ENCODE results near the gene MDM4.

Gene MDM4

DNA sequence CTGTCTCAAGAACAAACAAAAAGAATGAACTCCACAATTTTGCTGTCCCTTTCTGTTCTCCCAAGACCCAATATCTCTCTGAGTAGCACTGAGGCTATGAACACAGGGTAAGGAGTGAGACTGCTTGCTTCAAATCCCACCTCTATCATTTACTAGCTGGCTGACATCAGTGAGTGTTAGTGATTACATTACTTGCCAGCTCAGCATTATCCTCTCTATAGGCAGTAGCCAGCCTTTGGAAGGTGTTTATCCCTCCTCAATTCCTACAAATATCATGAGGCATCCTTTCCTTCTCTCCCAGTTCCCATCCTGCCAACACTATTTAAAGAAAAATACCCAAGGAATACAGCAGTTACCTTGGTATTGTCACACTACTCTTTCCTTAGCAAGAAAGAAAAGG, 24.6 kb upstream of the MDM4 start:
- DNase-seq (ENCODE audit: low read depth in 4 of 4, low spot score in 1 of 4): no peak

DNA sequence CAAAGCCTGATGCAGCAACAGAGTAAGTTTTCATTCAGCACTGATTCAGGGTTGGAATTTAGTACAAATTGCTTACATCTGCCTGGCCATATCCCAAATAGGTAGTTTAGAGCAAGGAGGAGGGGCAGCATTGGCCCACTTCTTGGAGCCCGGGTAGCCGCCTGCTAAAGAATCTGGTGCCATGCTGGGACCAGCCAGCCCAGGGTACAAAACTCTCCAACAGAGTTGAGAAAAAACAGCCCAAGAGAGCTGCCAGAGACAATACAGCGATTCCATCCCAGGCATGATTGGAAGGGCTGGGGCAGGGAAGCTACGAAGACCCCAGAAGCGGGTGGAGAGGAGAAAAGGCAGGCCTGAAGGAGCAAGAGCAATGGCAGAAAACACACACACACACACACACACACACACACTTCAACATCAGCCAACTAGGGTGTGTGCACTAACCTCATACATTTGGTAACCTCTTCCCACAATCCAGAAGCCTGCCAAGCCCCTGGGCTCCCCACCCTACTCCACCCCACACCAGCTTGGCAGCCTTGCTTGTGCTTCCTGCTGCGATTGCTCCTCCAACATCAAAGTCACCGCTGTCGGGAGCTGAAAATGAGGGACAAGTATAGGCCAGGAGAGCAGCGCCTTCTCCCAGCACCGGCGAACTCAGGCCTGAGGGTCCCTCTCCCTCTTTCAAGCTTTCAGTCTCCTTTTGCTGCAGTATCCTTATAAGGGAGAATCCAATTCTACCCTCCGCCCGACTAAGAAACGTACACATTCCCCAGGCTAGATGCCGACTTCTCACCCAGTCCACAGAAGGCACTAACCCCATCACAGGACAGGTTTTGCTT, 22.8 kb upstream of the MDM4 start:
- DNase-seq (ENCODE audit: low read depth in 4 of 4, low spot score in 1 of 4): no peak

DNA sequence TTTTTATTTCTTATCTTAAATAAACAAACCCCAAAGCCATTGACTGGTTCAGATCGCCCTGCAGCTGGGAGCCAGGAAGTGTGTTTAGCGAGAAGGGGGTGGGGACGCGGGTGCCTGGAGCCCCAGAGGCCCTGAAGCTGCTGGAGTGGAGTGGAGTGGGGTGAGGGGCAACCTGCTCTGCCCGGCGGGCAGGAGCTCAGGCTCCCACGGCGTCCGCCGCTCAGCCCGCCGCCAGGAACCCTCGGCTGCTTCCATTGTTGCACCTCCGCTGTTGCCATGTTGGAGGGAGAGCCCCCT, 22.3 kb upstream of the MDM4 start:
- DNase-seq (ENCODE audit: low read depth in 4 of 4, low spot score in 1 of 4): no peak

DNA sequence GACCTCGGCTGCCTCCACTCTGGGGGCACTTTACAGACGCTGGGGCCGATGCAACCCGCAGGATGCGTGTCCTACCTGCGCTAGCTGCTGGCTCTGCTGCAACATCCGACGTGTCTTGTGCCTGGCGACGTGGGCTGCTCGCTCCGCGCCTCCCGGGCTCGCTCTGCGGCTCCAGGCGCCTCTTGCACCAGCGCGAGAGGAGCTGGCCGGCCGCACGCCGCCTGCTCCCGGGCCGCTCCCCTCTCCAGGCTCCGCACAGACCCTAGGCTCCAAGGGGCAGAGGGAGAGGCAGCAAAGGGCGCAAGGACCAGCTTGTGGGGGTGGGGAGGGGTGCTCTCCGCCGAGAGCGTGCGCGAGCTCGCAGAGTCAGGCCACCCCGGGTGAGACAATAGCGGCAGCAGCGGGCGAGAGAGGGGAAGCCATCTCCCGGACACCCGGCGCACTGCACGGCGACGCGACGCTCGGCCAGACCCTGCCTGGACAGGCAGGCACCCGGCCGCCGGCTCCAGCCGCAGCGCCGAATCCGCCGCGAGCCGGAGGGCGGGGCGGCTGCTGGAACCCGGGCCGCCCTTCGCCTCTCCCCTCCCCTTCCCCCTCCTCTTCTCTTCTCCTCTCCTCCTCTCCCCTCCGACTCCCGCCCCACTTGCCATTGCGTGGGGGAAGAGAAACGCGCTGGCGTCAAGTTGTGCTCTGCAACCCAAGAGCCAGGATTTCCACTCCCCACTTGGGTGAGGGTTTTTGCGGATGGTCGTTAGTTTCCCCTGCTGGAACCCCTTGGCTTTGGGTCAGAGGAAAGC, 21.7 kb upstream of the MDM4 start, which contains the start of gene PIK3C2B:
Gene PIK3C2B (minus strand): TSS at position 525 of the 797 bp plus-strand sequence. CDS start 25,003 bp downstream, outside the sequence.
- peak in 2 of 4 experiments; percentile 58 to 61 for DNase-seq (ENCODE audit: low read depth in 4 of 4, low spot score in 1 of 4)

DNA sequence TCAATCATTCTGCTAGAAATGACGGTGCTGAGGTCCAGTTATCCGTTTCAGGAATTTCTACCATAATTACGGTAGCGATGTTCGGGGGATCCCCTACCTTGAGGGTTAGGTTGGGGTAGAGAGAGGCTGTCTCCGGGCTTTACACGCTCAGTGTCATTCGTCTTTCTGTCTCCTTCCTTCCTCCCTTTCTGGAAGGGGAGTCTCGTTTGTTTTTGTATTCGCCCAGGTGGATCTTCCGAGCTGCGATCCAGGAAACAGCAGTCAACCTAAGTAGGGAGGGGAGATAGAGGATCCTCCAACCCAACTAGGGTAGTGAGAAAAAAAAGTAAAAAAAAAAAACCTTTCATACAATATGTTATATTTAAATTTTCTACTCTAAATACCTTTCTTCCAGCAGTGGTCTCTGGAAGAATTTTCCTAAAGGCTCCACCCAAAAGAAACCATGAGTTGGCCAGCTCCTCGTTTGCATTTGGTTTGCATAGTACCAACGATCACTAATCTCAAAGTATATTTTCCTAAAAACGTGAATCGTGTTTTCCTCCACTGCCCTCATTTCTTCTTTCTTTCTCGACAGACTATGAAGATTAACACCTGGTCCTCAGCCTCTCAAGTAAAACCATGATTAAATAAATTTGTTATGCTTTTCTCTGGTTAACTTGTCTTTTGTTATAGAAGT, 21.0 kb upstream of the MDM4 start:
- no peak for DNase-seq (ENCODE audit: low read depth in 4 of 4, low spot score in 1 of 4)

DNA sequence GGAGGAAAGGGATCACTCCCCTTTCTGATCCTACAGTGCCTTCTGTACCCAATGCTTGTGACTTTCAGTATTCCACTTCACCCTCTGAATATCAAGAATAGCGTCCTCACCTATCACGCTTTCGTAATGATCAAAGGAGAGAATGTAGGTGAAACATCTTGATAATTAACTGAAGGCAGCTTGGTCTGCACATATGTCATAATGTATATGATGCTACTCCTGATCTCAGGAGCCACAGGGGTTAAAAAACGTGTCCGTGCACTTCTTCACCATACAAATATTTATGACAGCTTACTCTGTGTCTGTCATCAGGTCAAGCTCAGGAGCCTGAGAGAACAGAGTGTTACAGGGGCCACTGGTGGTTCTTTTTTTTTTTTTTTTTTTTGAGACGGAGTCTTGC, 20.4 kb upstream of the MDM4 start:
- no peak for DNase-seq (ENCODE audit: low read depth in 4 of 4, low spot score in 1 of 4)

DNA sequence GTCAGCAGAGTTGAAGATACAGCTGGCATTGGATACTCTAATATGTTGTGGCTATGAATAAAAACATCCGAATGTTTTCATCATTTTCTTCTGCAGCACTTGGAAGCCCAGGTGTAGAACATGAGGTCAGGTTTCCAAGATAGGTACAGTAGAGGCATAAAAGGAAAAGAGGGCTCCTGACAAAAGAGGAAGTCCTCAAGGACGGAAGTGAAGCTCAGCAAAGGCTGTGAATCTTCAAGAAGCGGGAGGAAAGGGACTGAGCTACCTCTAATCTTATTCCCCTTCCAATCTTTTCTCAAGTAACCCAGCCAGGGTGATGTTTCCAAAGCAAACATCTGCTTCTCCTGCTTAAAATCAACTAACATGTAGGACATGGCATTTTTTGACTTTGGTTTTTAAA, 17.2 kb upstream of the MDM4 start:
- DNase-seq (ENCODE audit: low read depth in 4 of 4, low spot score in 1 of 4): no peak

DNA sequence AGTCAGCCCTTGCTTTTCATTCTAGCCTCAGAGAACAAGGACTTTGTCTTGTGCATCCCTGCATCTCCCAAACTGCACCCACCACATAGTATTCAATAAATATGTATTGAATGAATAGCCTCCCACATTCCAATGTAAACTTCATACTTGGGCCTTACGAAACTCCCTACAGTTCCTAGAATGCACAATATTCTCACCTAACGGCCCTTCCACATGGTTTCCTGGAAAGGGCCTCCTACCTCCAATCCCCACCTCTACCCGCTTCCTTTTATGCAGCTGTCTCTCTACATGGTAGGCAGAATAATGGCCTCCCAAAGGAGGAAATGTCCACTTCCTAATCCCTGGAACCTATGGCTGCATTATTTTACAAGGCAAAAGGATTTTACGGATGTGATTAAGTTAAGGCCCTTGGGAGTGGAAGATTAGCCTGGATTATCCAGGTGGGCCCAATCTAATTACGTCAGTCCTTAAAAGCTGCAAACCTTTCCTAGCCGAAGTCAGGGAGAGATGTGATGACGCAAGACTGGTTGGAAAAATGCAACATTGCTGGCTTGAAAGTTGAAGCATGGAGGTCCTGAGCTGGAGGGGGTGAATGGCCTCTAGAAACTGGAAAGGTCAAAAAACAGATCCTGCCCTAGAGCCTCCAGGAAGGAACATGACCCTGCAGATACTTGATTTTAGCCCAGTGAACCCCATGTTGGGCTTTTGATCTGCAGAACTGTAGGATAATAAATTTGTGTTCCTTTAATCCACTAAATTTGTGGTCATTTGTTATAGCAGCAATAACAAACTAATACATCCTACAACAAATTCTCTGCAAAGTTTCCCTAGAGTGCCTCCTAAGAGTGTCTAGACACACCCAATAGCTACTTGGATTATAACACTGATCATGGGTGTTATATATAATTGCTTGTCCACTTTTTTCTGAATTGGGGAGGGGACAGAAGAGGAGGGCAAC, 16.4 kb upstream of the MDM4 start:
- no peak for DNase-seq (ENCODE audit: low read depth in 4 of 4, low spot score in 1 of 4)

DNA sequence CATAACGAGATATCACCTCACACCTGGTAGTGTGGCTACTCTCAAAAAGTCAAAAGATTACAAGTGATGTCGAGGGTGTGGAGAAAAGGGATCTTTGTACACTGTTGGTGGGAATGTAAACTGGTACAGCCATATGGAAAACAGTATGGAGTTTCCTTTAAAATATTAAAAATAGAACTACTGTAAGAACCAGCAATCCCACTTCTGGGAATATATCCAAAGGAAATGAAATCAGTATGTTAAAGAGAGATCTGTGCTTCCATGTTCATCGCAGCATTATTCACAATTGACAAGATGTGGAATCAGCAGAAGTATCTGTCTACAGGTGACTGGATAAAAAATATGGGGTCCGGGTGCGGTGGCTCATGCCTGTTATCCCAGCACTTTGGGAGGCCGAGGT, 14.0 kb upstream of the MDM4 start:
- no peak for DNase-seq (ENCODE audit: low read depth in 4 of 4, low spot score in 1 of 4)

DNA sequence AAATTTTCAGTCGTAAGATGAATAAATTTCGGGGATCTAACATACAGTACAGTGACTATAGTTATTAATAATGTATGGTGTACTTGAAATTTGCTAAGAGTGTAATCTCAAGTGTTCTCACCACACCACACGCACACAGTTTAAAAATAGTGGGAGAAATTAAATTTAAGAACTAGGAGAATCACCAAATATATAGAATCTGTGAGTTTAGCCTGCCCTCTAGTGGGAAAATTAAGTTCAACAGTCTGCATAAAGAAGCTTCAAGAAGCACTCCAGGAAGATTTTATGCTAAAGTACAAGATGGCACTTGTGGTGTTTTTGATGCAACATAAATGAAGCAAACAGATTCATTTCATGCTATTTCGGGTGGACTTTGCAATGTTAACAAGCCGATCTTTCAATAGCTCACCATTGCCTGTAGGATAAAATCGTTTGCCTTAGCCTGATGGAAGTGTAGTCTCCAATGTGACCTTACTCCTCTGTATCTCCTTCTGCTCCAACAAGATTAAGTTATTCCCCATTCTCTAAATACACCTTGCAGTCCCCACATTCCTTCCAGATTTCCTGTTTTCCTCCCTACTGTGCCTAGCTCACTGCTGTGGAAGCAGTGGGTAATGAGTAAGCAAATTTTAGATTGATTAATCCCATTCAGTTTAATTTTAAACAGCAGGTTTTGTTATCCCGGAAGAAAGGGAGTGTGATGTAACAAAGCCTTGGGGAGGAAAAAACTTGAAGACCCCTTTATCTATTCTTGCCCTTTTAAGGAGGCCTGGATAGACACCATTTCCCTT, 12.9 kb upstream of the MDM4 start:
- no peak for DNase-seq (ENCODE audit: low read depth in 4 of 4, low spot score in 1 of 4)

DNA sequence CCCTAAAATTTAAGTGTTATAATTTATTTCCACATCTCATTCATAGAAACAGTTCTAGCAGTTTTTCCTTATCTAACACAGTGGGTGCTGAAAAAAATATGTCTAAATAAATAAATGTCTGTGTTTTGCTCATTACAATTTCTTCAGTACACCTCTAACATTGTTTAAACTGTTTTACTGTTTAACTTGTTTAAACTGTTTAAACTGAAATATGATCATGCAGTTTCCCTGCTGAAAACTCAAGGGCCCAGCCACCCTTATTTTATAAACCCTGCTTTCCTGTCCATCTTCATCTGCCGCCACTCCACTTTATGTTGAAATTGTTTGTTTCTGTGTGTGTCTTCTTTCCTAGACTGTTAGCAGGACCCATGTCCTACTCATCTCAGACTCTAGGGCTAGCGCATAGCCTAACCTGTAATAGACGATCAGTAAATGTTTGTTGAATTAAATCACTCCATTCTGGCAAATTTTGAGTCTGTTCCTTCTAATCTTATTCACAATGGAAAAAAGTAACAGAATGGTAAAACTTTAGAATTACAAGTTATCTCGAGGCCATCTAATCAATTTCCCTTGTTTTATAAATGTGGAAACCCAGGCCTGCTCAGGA, 12.2 kb upstream of the MDM4 start:
- no peak for DNase-seq (ENCODE audit: low read depth in 4 of 4, low spot score in 1 of 4)

DNA sequence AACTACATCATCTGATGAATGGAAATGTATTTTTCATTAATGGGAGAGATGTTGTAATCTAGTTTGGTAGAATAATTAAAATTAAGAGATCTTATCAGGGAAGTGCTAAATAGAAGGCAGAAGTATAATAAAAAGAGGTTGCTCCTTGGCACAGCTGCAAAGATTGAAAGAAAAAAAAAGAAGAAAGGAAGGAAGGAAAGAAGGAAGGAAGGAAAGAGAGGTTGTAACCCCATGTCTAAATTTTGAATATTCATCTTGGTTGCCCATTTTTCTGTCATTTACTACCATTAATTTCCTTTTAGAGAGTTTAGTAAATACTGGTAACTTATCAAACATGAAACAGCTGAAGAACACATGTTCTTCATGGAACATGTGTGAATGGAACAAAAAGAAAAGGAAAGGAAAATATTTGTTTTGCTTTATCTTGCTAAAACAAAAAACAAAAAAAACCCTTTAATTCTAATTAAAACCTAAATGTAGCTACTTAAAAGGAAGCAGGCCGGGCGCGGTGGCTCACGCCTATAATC, 10.5 kb upstream of the MDM4 start:
- DNase-seq (ENCODE audit: low read depth in 4 of 4, low spot score in 1 of 4): no peak

DNA sequence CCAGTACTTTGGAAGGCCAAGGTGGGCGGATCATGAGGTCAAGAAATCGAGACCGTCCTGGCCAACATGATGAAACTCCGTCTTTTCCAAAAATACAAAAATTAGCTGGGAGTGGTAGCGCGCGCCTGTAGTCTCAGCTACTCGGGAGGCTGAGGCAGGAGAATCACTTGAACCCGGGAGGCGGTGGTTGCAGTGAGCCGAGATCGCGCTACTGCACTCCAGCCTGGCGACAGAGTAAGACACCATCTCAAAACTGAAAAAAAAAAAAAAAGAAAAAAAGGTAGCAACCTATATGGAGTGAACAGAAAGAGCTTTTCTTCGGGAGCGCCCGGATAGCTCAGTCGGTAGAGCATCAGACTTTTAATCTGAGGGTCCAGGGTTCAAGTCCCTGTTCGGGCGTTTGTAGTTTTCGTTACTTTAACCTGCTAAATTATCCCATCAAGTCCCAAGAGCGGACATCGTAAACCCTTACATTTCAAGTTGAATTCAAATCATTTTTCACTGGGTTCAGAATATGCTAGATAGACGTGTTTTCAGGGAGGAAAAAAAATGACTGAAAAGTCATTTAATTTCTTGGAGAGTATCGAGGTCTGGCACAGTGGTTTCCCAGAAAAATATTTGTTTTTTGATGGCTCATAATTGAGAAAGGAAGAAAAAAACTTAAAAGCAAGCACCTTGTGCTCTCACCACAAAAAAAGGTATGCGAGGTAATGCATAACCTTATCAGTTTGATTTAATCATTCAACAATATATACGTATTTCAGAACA, 9.8 kb upstream of the MDM4 start:
- peak in 3 of 4 experiments; percentile 62 to 72 (median 64) for DNase-seq (ENCODE audit: low read depth in 4 of 4, low spot score in 1 of 4)

DNA sequence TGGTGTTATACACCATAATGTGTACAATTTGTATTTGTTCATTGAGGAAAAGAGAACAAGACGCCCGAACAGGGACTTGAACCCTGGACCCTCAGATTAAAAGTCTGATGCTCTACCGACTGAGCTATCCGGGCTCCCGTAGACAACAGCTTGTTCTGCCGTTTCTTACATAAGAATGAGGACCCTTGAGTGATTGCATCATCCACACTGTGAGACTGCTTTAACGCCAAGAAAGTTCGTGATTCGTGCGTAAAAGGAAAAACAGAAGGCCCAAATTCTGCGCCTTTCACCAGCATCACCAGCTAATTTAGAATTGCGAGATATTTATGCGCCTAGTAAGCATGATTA, 9.3 kb upstream of the MDM4 start:
- peak; percentile 65 to 93 (median 79) for DNase-seq (ENCODE audit: low read depth in 4 of 4, low spot score in 1 of 4)

DNA sequence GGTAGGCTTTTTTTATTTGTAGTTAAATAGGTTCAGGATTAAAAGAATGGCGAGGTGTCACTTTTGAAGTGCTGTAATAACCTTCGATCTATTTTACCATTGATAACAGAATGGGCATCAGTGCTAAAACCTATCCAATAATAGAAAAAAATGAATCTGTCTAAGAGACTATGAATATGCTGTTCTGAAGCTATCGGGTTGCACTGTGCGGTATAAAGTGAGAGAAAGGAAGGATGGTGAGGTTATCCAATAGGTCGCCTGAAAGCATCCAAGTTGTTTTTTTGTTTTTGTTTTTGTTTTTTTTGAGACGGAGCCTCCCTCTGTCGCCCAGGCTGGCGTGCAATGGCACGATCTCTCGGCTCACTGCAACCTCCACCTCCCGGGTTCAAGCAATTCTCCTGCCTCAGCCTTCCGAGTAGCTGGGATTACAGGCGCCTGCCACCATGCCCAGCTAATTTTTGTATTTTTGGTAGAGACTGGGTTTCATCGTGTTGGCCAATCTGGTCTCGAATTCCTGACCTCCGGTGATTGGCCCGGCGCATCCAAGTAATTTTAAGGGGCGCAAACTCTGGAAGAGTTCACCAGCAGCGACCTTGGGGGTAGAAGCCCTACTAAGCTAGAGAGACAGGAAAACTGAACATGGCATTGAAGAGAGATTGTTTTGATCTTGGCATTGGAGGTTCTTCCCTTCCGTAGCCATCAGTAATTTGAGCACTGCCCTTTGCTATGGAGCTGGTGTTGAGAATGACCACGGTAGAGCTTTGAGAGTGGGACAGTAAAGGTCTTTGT, 8.7 kb upstream of the MDM4 start:
- DNase-seq (ENCODE audit: low read depth in 4 of 4, low spot score in 1 of 4): no peak

DNA sequence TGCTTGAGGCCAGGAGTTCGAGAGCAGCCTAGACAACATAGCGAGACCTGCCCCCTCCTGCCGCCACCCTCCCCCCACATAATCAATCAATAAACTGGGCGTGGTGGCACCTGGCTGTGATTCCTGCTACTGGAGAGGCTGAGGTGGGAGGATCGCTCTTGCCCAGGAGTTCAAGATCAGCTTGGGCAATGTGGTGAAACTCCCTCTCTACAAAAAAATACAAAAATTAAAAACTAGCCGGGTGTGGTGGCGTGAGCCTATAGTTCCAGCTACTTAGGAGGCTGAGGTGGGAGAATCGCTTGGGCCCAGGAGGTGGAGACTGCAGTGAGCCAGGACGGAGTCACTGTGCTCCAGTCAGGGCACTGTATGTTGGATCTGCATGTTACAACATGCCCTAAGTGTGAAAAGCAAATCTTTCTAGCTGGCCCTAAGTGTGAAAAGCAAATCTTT, 7.0 kb upstream of the MDM4 start:
- DNase-seq (ENCODE audit: low read depth in 4 of 4, low spot score in 1 of 4): no peak

DNA sequence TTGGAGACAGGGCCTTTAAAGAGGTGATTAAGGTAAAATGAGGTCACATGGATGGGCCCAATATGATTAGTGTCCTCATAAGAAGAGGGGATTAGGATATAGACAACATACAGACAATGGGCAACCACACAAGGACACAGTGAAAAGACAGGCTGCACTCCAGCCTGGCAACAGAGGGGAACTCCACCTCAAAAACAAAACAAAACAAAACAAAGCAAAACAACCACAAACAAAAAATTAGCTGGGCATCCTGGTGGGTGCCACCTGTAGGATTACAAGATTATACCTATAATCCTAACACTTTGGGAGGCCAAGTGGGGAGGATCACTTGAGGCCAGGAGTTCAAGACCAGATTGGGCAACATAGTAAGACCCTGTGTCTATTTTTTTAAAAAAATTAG, 4.8 kb upstream of the MDM4 start:
- DNase-seq (ENCODE audit: low read depth in 4 of 4, low spot score in 1 of 4): no peak

Measured in stimulated activated CD4-positive, alpha-beta T cell treated with anti-CD3 and anti-CD28 coated beads, Interleukin-1b, Interleukin-23, amount 100 ng/mL, for 24 hours (primary cell).